OCI-LY1 (cell line): Measurements from ENCODE around the gene POMP.

Source experiments
- H2AFZ ChIP-seq: fragments of 200-600 bp; sonication (generic), shearing (Covaris generic); 2 replicates; pipeline ENCODE4 v1.6.0; 2014; ENCODE audit warnings: antibody characterized with exemption, mild to moderate bottlenecking, low read length
- H3F3A ChIP-seq: fragments of 200-600 bp; sonication (generic), shearing (Covaris generic); 2 replicates; pipeline ENCODE4 v1.6.0; 2014; ENCODE audit warnings: mild to moderate bottlenecking, antibody characterized with exemption, low read length, moderate library complexity; ENCODE audit not compliant: insufficient read depth
- H3K27ac ChIP-seq: fragments of 200-600 bp; sonication (generic); 2 replicates; pipeline ENCODE4 v1.5.1; 2014; ENCODE audit warnings: low read length, mixed run types, mild to moderate bottlenecking, low read depth; ENCODE audit not compliant: poor library complexity, severe bottlenecking
- H3K27me3 ChIP-seq: fragments of 200-600 bp; sonication (generic); 2 replicates; pipeline ENCODE4 v1.6.0; 2014; ENCODE audit warnings: antibody characterized with exemption, mild to moderate bottlenecking, low read length, moderate library complexity; ENCODE audit not compliant: insufficient read depth
- H3K36me3 ChIP-seq: fragments of 200-600 bp; sonication (generic); 2 replicates; pipeline ENCODE4 v1.6.1; 2014; ENCODE audit warnings: mild to moderate bottlenecking, antibody characterized with exemption, low read length, moderate library complexity, mixed read lengths; ENCODE audit not compliant: insufficient read depth
- H3K4me1 ChIP-seq: fragments of 200-600 bp; sonication (generic); 2 replicates; pipeline ENCODE4 v1.5.1; 2014; ENCODE audit warnings: mild to moderate bottlenecking, low read length, moderate library complexity; ENCODE audit not compliant: insufficient read depth, severe bottlenecking
- H3K4me2 ChIP-seq: fragments of 200-600 bp; sonication (generic), shearing (Covaris generic); 2 replicates; pipeline ENCODE4 v1.6.1; 2014; ENCODE audit warnings: low read length
- H3K4me3 ChIP-seq: fragments of 200-600 bp; sonication (generic); 2 replicates; pipeline ENCODE4 v1.5.1; 2014; ENCODE audit warnings: low read length, low read depth, mild to moderate bottlenecking, mixed read lengths; ENCODE audit not compliant: poor library complexity, severe bottlenecking
- H3K79me2 ChIP-seq: fragments of 200-600 bp; shearing (Covaris generic); 2 replicates; pipeline ENCODE4 v1.6.1; 2016; ENCODE audit warnings: mixed run types, low read length, mixed read lengths; ENCODE audit not compliant: insufficient read depth
- H3K9ac ChIP-seq: fragments of 200-600 bp; sonication (generic), shearing (Covaris generic); 2 replicates; pipeline ENCODE4 v1.6.1; 2014; ENCODE audit warnings: mild to moderate bottlenecking, low read length, mixed read lengths
- H3K9me2 ChIP-seq: fragments of 200-600 bp; sonication (generic), shearing (Covaris generic); 2 replicates; pipeline ENCODE4 v1.6.1; 2014; ENCODE audit warnings: low read depth, mild to moderate bottlenecking, low read length, mixed read lengths
- H3K9me3 ChIP-seq: fragments of 200-600 bp; shearing (Covaris generic); 2 replicates; pipeline ENCODE4 v1.6.1; 2014; ENCODE audit warnings: low read length, mixed read lengths
- H4K20me1 ChIP-seq: fragments of 200-600 bp; sonication (generic), shearing (Covaris generic); 2 replicates; pipeline ENCODE4 v1.6.0; 2016; ENCODE audit warnings: mild to moderate bottlenecking, low read length; ENCODE audit not compliant: insufficient read depth
- CTCF ChIP-seq: fragments of 200-600 bp; sonication (generic), shearing (Covaris generic); IDR thresholded peaks from 2 replicates; pipeline ENCODE4 v1.5.1; 2017; ENCODE audit warnings: mild to moderate bottlenecking, antibody characterized with exemption, low read length, moderate library complexity, mixed read lengths
- EZH2 ChIP-seq: fragments of 200-600 bp; sonication (generic), shearing (Covaris generic); IDR thresholded peaks from 2 replicates; pipeline ENCODE4 v1.8.0; 2017; ENCODE audit warnings: borderline replicate concordance, mixed run types, mild to moderate bottlenecking, antibody characterized with exemption, low read length, moderate library complexity, mixed read lengths

POMP gene

GRCh38 chr13:28718543-28719226 lies 59.8 kb downstream of the POMP start, which contains the start of gene SLC46A3:
SLC46A3 (minus strand) TSS chr13:28718970; CDS start chr13:28717998, 972 bp downstream.
- Histone ChIP-seq H4K20me1 (no peaks in the 10 kb centered on the region), H3K4me1 (peaks cover 25% of the 10 kb centered on the region), H3K27me3 (no peaks in the 10 kb centered on the region), H3F3A (no peaks in the 10 kb centered on the region), H2AFZ (peak within 1 kb of the TSS; percentile 81), H3K36me3 (0 out of 2 replicates have a peak, but pooled peaks cover 4% of the 10 kb centered on the region), H3K79me2 (no peaks in the 10 kb centered on the region), H3K9me3 (no peaks in the 10 kb centered on the region), H3K4me2 (peak within 1 kb of the TSS; percentile 87), H3K27ac (no peak within 1 kb of the TSS), H3K4me3 (peak within 1 kb of the TSS; percentile 80), H3K9ac (peak within 1 kb of the TSS; percentile 70), H3K9me2 (no peaks in the 10 kb centered on the region)
- TF ChIP-seq CTCF = no peak
- TF ChIP-seq EZH2 = no peak

- Histone ChIP-seq H4K20me1 (no peaks in the 10 kb centered on the region), H3K9me3 (no peaks in the 10 kb centered on the region), H3K4me1 (peaks cover 25% of the 10 kb centered on the region), H2AFZ (peak overlapping the region; percentile 81), H3K4me3 (peak overlapping the region; percentile 80), H3K4me2 (peak overlapping the region; percentile 87), H3K36me3 (0 out of 2 replicates have a peak, but pooled peaks cover 4% of the 10 kb centered on the region), H3K9ac (peak overlapping the region; percentile 63), H3F3A (no peaks in the 10 kb centered on the region), H3K27me3 (no peaks in the 10 kb centered on the region), H3K9me2 (no peaks in the 10 kb centered on the region), H3K79me2 (no peaks in the 10 kb centered on the region), H3K27ac (no peak overlapping the region)
- TF ChIP-seq CTCF = no peak
- no peak for TF ChIP-seq EZH2
Observed at GRCh38 chr13:28719227-28720055, 60.5 kb downstream of the POMP start.

GRCh38 chr13:28723806-28724205 lies 64.9 kb downstream of the POMP start:
- Histone ChIP-seq H3K4me3 (no peak overlapping the region), H3K4me2 (no peak overlapping the region), H3K9ac (no peak overlapping the region), H2AFZ (no peak overlapping the region), H4K20me1 (no peaks in the 10 kb centered on the region), H3F3A (no peaks in the 10 kb centered on the region), H3K27ac (no peak overlapping the region), H3K36me3 (no peaks in the 10 kb centered on the region), H3K4me1 (peaks cover 7% of the 10 kb centered on the region), H3K27me3 (no peaks in the 10 kb centered on the region; the same call in 1 of the 2 replicates), H3K9me2 (no peaks in the 10 kb centered on the region), H3K9me3 (no peaks in the 10 kb centered on the region), H3K79me2 (no peaks in the 10 kb centered on the region)
- no peak for TF ChIP-seq CTCF
- TF ChIP-seq EZH2 = no peak
